AG04450 (cell line): Measurements from ENCODE around the gene VRK2. TPM values are rescaled to one million over a fixed set of nuclear protein-coding genes. Genes with fewer than 3 reads are reported as not detected.

Experiments
- CTCF ChIA-PET: fragments of 300-600, 350-600 bp; formaldehyde crosslinking; extraction: SDS; loops from one replicate; lab custom pipeline; 2022; ENCODE audit warnings: antibody characterized with exemption, inconsistent platforms; lab: Charles Lee
- POLR2A ChIA-PET: fragments of 350-600 bp; formaldehyde crosslinking; extraction: SDS; loops from one replicate; lab custom pipeline; 2021; ENCODE audit warnings: antibody characterized with exemption, inconsistent platforms; lab: Yijun Ruan, JAX
- DNase-seq: peaks from one replicate; pipeline ENCODE4 v3.0.0-alpha.2; 2011; ENCODE audit warnings: low read depth, low spot score
- H3K27ac ChIP-seq: one replicate; pipeline ENCODE4 v1.5.1; 2012; ENCODE audit warnings: low read depth, low read length, control low read depth
- H3K27me3 ChIP-seq: one replicate; pipeline ENCODE4 v1.6.0; 2012; ENCODE audit warnings: low read length; ENCODE audit not compliant: control insufficient read depth, insufficient read depth
- H3K4me3 ChIP-seq: 2 replicates; pipeline ENCODE4 v1.5.1; 2011; ENCODE audit warnings: mild to moderate bottlenecking, low read depth, low read length, control low read depth
- H3K9me3 ChIP-seq: 2 replicates; pipeline ENCODE4 v1.5.1; 2012; ENCODE audit warnings: low read length; ENCODE audit not compliant: control insufficient read depth, insufficient read depth
- CTCF ChIP-seq: IDR thresholded peaks from 2 replicates; pipeline ENCODE4 v1.5.1; 2011; ENCODE audit warnings: low read depth, low read length, control low read depth, inconsistent platforms
- polyA plus RNA-seq: library from polyadenylated mRNA; depleted of rRNA; stranded (reverse); fragments of >200 nt; gene quantifications from 2 replicates; pipeline ENCODE4 v1.2.3, GENCODE V29; 2011

The VRK2 gene
- polyA plus RNA-seq, 1 experiment, result 19.4 TPM

- no peaks in the 10 kb centered on the region for H3K27me3 ChIP-seq
- ChIA-PET POLR2A (interaction anchor here (1.4 kb wide), 3 partner anchors 14 to 195 kb away, joined by 3 to 5 read pairs (median 4); partner anchors contain the start of gene FANCL), CTCF (no interaction called here)
- peak overlapping the region; percentile 80 for H3K27ac ChIP-seq
- H3K4me3 ChIP-seq, result peak overlapping the region; percentile 70
- no peak for TF ChIP-seq CTCF
- H3K9me3 ChIP-seq, result no peaks in the 10 kb centered on the region
- no peak for DNase-seq
These were observed 849 bp upstream of the VRK2 start for GRCh38 chr2:58045580-58046334.

GRCh38 chr2:58046335-58046584 is 346 bp upstream of the VRK2 start:
- Histone ChIP-seq H3K27me3 (no peaks in the 10 kb centered on the region), H3K4me3 (peak overlapping the region; percentile 70), H3K27ac (peak overlapping the region; percentile 80), H3K9me3 (no peaks in the 10 kb centered on the region)
- ChIA-PET POLR2A (interaction anchor here (1.4 kb wide), 3 partner anchors 14 to 195 kb away, joined by 3 to 5 read pairs (median 4); partner anchors contain the start of gene FANCL), CTCF (no interaction called here)
- TF ChIP-seq CTCF, result no peak
- no peak for DNase-seq

GRCh38 chr2:58047373-58047935 is 848 bp downstream of the VRK2 start:
- TF ChIP-seq CTCF, result no peak
- no peak for DNase-seq
- POLR2A ChIA-PET, result interaction anchor here (1.4 kb wide), 3 partner anchors 15 to 194 kb away, joined by 3 to 5 read pairs (median 4); partner anchors contain the start of gene FANCL
- Histone ChIP-seq H3K9me3 (no peaks in the 10 kb centered on the region), H3K4me3 (peak overlapping the region; percentile 70), H3K27me3 (no peaks in the 10 kb centered on the region), H3K27ac (peak overlapping the region; percentile 80)
- CTCF ChIA-PET, result no interaction called here

GRCh38 chr2:58047961-58048360 is 1.4 kb downstream of the VRK2 start:
- TF ChIP-seq CTCF, result no peak
- no peak overlapping the region for H3K4me3 ChIP-seq

GRCh38 chr2:58051445-58051844 is 4.8 kb downstream of the VRK2 start:
- no peaks in the 10 kb centered on the region for H3K27me3 ChIP-seq
- CTCF ChIA-PET, result no interaction called here
- POLR2A ChIA-PET, result no interaction called here

More at GRCh38 chr2:58047961-58048360, 1.4 kb downstream of the VRK2 start:
- DNase-seq, result no peak
- ChIA-PET POLR2A (no interaction called here), CTCF (no interaction called here)
- Histone ChIP-seq H3K27ac (no peak overlapping the region), H3K9me3 (no peaks in the 10 kb centered on the region), H3K27me3 (no peaks in the 10 kb centered on the region)

More at GRCh38 chr2:58051445-58051844, 4.8 kb downstream of the VRK2 start:
- no peak for TF ChIP-seq CTCF
- DNase-seq, result no peak
- H3K27ac ChIP-seq, result no peak overlapping the region
- H3K4me3 ChIP-seq, result no peak overlapping the region
- H3K9me3 ChIP-seq, result no peaks in the 10 kb centered on the region
